Endothelial cell of umbilical vein (primary cell): ENCODE measurements around the gene PDPN. TPM values are rescaled to one million over a fixed set of nuclear protein-coding genes. Genes with fewer than 3 reads are reported as not detected.

Source experiments
- BruUV-seq: library from RNA; stranded (reverse); fragments of 400-500 nt; replicated peaks from 2 replicates; lab custom pipeline; 2021; lab: Mats Ljungman, UMichigan
- CTCF ChIA-PET: fragments of 300-600, 350-600 bp; sonication (Branson Sonifier 250); formaldehyde crosslinking; loops from one replicate; lab custom pipeline; 2021; ENCODE audit warnings: antibody characterized with exemption, inconsistent platforms; lab: Charles Lee
- POLR2A ChIA-PET: fragments of 300-600, 350-600 bp; sonication (Branson Sonifier 250); formaldehyde crosslinking; loops from one replicate; lab custom pipeline; 2021; ENCODE audit warnings: antibody characterized with exemption, inconsistent platforms; lab: Charles Lee
- DNase-seq: peaks from one replicate; pipeline ENCODE4 v3.0.0-alpha.2; 2011; ENCODE audit warnings: low read depth, low spot score
- FAIRE-seq: peaks from 2 replicates; lab custom pipeline; 2011; peaks lifted over from hg19 to GRCh38; lab: Jason Lieb, UNC
- H2AFZ ChIP-seq: 2 replicates; pipeline ENCODE4 v1.6.0; 2012; ENCODE audit warnings: low read depth, low read length, control low read depth, inconsistent platforms
- H3K27ac ChIP-seq: 2 replicates; pipeline ENCODE4 v1.5.1; 2011; ENCODE audit warnings: low read depth, mild to moderate bottlenecking, control low read depth, low read length, moderate library complexity; ENCODE audit not compliant: insufficient read depth
- H3K27me3 ChIP-seq, 2 experiments: 2 replicates each; pipeline versions ENCODE4 v1.6.0 to v1.6.1; 2011; ENCODE audit warnings: low read length in 2 of 2, mixed read lengths in 1 of 2; ENCODE audit not compliant: control insufficient read depth in 2 of 2, insufficient read depth in 2 of 2
- H3K36me3 ChIP-seq, 2 experiments: 2 replicates in 1 of 2; 3 replicates in 1 of 2; pipeline ENCODE4 v1.5.1; 2011; ENCODE audit warnings: low read length in 2 of 2, mild to moderate bottlenecking in 1 of 2, moderate library complexity in 1 of 2; ENCODE audit not compliant: control insufficient read depth in 2 of 2, insufficient read depth in 2 of 2; ENCODE audit errors: extremely low read depth in 1 of 2
- H3K4me1 ChIP-seq: 3 replicates; pipeline ENCODE4 v1.5.1; 2011; ENCODE audit warnings: mild to moderate bottlenecking, low read length; ENCODE audit not compliant: control insufficient read depth, insufficient read depth; ENCODE audit errors: extremely low read depth
- H3K4me2 ChIP-seq: 2 replicates; pipeline ENCODE4 v1.6.1; 2011; ENCODE audit warnings: low read length, control low read depth, mixed read lengths; ENCODE audit not compliant: insufficient read depth
- H3K4me3 ChIP-seq, 3 experiments: fragments of 200-600 bp in 1 of 3; sonication (generic), shearing (Covaris generic) in 1 of 3; replicated peaks in 1 of 3; 2 replicates each; pipeline ENCODE4 v1.5.1; 2011 to 2016; ENCODE audit warnings: control low read depth in 3 of 3, low read length in 3 of 3, mild to moderate bottlenecking in 2 of 3, inconsistent platforms in 1 of 3, low read depth in 1 of 3, moderate library complexity in 1 of 3; ENCODE audit not compliant: insufficient read depth in 1 of 3
- H3K79me2 ChIP-seq: 2 replicates; pipeline ENCODE4 v1.6.0; 2012; ENCODE audit warnings: low read length, inconsistent platforms; ENCODE audit not compliant: control insufficient read depth, insufficient read depth
- H3K9ac ChIP-seq: replicated peaks from 2 replicates; pipeline ENCODE3; 2011; ENCODE audit warnings: low read length, control low read depth; ENCODE audit not compliant: insufficient read depth; ENCODE audit errors: extremely low read depth
- H3K9me1 ChIP-seq: replicated peaks from 3 replicates; pipeline ENCODE4 v1.6.0; 2011; ENCODE audit warnings: mild to moderate bottlenecking, low read length; ENCODE audit not compliant: control insufficient read depth, insufficient read depth; ENCODE audit errors: extremely low read depth
- H3K9me3 ChIP-seq: replicated peaks from 2 replicates; pipeline ENCODE4 v1.5.1; 2012; ENCODE audit warnings: low read length, inconsistent platforms; ENCODE audit not compliant: control insufficient read depth, insufficient read depth
- H4K20me1 ChIP-seq: replicated peaks from 2 replicates; pipeline ENCODE3; 2011; ENCODE audit warnings: mild to moderate bottlenecking, low read length; ENCODE audit not compliant: control insufficient read depth, insufficient read depth; ENCODE audit errors: extremely low read depth
- CTCF ChIP-seq, 2 donors: IDR thresholded peaks; 1 replicate in 1 of 2; 2 replicates in 1 of 2; pipeline ENCODE4 v1.5.1; 2011; ENCODE audit warnings: low read length in 2 of 2, mild to moderate bottlenecking in 2 of 2, moderate library complexity in 2 of 2, control low read depth in 1 of 2, inconsistent platforms in 1 of 2, low read depth in 1 of 2; ENCODE audit not compliant: insufficient read depth in 1 of 2; ENCODE audit errors: extremely low read depth in 1 of 2
- EZH2 ChIP-seq: IDR thresholded peaks from 2 replicates; pipeline ENCODE4 v1.6.1; 2012; ENCODE audit warnings: borderline replicate concordance, low read depth, mild to moderate bottlenecking, moderate library complexity, low read length, inconsistent platforms; ENCODE audit not compliant: severe bottlenecking
- FOS ChIP-seq: IDR thresholded peaks from 2 replicates; pipeline ENCODE4 v1.6.1; 2011; ENCODE audit warnings: mild to moderate bottlenecking, low read length, moderate library complexity, borderline replicate concordance; ENCODE audit not compliant: insufficient read depth
- GATA2 ChIP-seq: IDR thresholded peaks from 2 replicates; pipeline ENCODE4 v1.7.0; 2011; ENCODE audit warnings: low read depth, mild to moderate bottlenecking, moderate library complexity, mixed read lengths, low read length; ENCODE audit not compliant: insufficient read length, insufficient read depth
- JUN ChIP-seq: IDR thresholded peaks from 2 replicates; pipeline ENCODE4 v1.6.1; 2011; ENCODE audit warnings: borderline replicate concordance, low read depth; ENCODE audit not compliant: insufficient read length, insufficient read depth
- MAX ChIP-seq: IDR thresholded peaks from 2 replicates; pipeline ENCODE4 v1.6.1; 2011; ENCODE audit not compliant: insufficient read depth, insufficient read length
- MYC ChIP-seq: IDR thresholded peaks from one replicate; pipeline ENCODE4 v1.6.1; 2011; ENCODE audit warnings: mild to moderate bottlenecking, low read depth, low read length
- POLR2A ChIP-seq: IDR thresholded peaks from 2 replicates; pipeline ENCODE4 v1.6.1; 2012; ENCODE audit warnings: low read depth, mild to moderate bottlenecking, control low read depth, low read length
- dilution Hi-C: fragments of 300-500 bp; cut with MboI; formaldehyde crosslinking; loops from one replicate; pipeline ENCODE4 v1.15.0; 2019; ENCODE audit warnings: low sequenced_read_pairs; ENCODE audit not compliant: extremely low pct_ligation_motif_present
- intact Hi-C: fragments of 100-400 bp; cut with micrococcal nuclease; formaldehyde crosslinking; loops from one replicate; pipeline ENCODE4 v1.10.0; 2022
- polyA plus RNA-seq, 4 experiments: library from polyadenylated mRNA; depleted of rRNA in 3 of 4; stranded (reverse) in 3 of 4; unstranded in 1 of 4; fragments of >200 nt; gene quantifications; 2 replicates each; pipeline versions ENCODE4 v1.2.1 to v1.2.3, GENCODE V29; 2011 to 2012; ENCODE audit warnings: missing spikeins in 1 of 4
- total RNA-seq: library from RNA; stranded (reverse); gene quantifications from 2 replicates; pipeline ENCODE4 v1.2.3, GENCODE V29; 2021

Gene PDPN
- total and polyA plus RNA-seq, 2 donors (not counting 3 experiments of a cell fraction or from before 2014, with no cell fraction given), result not detected

GRCh38 chr1:13623021-13623637, 39.5 kb downstream of the PDPN start:
- no peak overlapping the region for H3K9ac ChIP-seq
- peaks cover 2% of the 10 kb centered on the region for H3K9me3 ChIP-seq
- H2AFZ ChIP-seq, result no peak overlapping the region
- no peaks in the 10 kb centered on the region for H3K79me2 ChIP-seq
- H3K4me1 ChIP-seq, result no peaks in the 10 kb centered on the region
- BruUV-seq, result no TSS peak
- no peaks in the 10 kb centered on the region for H3K27me3 ChIP-seq
- POLR2A ChIA-PET, result no interaction called here
- DNase-seq (no peak), FAIRE-seq (no peak)
- dilution Hi-C loops, result no loop called here
- no peak overlapping the region for H3K4me3 ChIP-seq
- CTCF ChIA-PET, result no interaction called here
- TF ChIP-seq MYC (no peak), POLR2A (no peak), JUN (no peak), FOS (no peak), EZH2 (no peak)
- H4K20me1 ChIP-seq, result no peaks in the 10 kb centered on the region
- H3K4me2 ChIP-seq, result no peak overlapping the region
- no peaks in the 10 kb centered on the region for H3K9me1 ChIP-seq
- no peak overlapping the region for H3K27ac ChIP-seq
- no peaks in the 10 kb centered on the region for H3K36me3 ChIP-seq
- intact Hi-C loops, result no loop called here

GRCh38 chr1:13624526-13624925, 40.9 kb downstream of the PDPN start:
- ChIA-PET POLR2A (no interaction called here), CTCF (no interaction called here)
- intact Hi-C loops, result no loop called here
- H2AFZ ChIP-seq, result no peak overlapping the region
- no peak overlapping the region for H3K4me2 ChIP-seq
- no peaks in the 10 kb centered on the region for H3K79me2 ChIP-seq
- no peaks in the 10 kb centered on the region for H3K36me3 ChIP-seq
- no TSS peak for BruUV-seq
- no peaks in the 10 kb centered on the region for H3K4me1 ChIP-seq
- no peaks in the 10 kb centered on the region for H4K20me1 ChIP-seq
- H3K9me1 ChIP-seq, result no peaks in the 10 kb centered on the region
- FAIRE-seq (no peak), DNase-seq (no peak)
- H3K9ac ChIP-seq, result no peak overlapping the region
- no peak overlapping the region for H3K4me3 ChIP-seq
- no peak overlapping the region for H3K27ac ChIP-seq
- no peak for TF ChIP-seq JUN
- no peak for TF ChIP-seq POLR2A
- TF ChIP-seq MAX, result no peak
- no peak for TF ChIP-seq CTCF (IDR thresholded peaks at IDR 0.05; ENCODE audit: extremely low read depth in 1 of 2, insufficient read depth in 1 of 2, low read depth in 1 of 2, low read length in 2 of 2)
- TF ChIP-seq GATA2, result no peak
- TF ChIP-seq FOS, result no peak
- H3K9me3 ChIP-seq, result peaks cover 2% of the 10 kb centered on the region
- no peaks in the 10 kb centered on the region for H3K27me3 ChIP-seq
- dilution Hi-C loops, result no loop called here
